Right lung (tissue), 5 donors: ENCODE measurements around the gene KRT86. TPM values are rescaled to one million over a fixed set of nuclear protein-coding genes. Genes with fewer than 3 reads are reported as not detected.
"Not testable (repeated sequence)": the region's sequence is repeated elsewhere in the genome, so short reads cannot be mapped to it uniquely, and the experiment has no call there.

Experiments used
- DNase-seq, 2 donors: peaks; one replicate each; pipeline ENCODE4 v3.0.0-alpha.2; 2013
- polyA plus RNA-seq, 5 donors: library from polyadenylated mRNA; unstranded; fragments of 120-200 nt; gene quantifications; one replicate each; pipeline versions ENCODE4 v1.2.1 to v1.2.3, GENCODE V29; 2013; ENCODE audit warnings: inconsistent platforms in 1 of 5, low replicate concordance in 1 of 5; ENCODE audit not compliant: insufficient read length in 5 of 5, insufficient read depth in 1 of 5

Gene KRT86
- polyA plus RNA-seq, 5 donors = 0.08 to 0.24 (median 0.18) TPM; not detected in 1

DNA sequence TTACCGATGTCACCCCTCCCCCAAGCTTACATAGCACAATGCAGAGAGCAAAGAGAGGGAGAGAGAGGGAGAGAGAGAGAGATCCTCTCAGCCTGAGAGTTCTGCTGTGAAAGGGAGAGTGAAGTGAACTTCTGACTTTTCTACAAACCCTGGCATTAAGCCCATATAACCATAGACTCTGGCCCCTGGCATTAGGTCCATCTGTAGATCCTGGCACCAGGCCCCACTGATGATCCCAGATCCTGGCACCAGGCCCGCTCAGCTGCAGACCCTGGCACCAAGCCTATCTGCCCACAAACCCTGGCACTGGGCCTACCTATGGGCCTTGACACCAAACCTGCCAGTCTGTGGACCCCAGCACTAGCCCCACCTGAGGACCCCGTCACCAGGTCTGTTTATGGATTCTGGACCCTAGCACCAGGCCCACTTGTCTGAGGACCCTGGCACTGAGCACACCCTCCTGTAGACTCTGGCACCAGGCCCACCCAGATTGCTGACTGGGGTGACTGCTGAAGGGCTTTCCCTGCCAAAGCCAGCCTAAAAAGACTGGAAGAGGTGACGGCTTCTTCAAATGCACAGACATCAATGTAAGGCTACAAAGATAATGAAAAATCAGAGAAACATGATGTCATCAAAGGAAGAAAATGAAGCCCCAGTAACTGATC, 61.3 kb downstream of the KRT86 start:
- no peak for DNase-seq

DNA sequence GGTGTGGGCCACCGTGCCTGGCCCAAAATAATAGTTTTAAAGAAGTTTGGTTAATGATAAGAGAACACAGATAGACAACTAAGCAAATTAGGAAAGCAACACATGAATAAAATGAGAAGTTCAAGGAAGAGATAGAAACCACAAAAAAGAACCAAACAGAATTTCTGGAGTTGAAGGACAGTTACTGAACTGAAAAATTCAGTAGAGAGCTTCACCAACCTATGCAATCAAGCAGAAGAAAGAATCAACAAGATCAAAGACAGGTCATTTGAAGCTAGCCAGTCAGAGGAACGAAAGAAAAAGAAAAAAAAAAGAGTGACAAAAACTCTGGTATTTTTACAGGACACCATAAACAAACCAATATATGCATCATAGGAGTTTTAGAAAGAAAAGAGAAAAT, 62.2 kb downstream of the KRT86 start:
- DNase-seq = no peak

- DNase-seq = no peak
Observed at GRCh38 chr12:52337054-52337453, 62.6 kb downstream of the KRT86 start.

DNA sequence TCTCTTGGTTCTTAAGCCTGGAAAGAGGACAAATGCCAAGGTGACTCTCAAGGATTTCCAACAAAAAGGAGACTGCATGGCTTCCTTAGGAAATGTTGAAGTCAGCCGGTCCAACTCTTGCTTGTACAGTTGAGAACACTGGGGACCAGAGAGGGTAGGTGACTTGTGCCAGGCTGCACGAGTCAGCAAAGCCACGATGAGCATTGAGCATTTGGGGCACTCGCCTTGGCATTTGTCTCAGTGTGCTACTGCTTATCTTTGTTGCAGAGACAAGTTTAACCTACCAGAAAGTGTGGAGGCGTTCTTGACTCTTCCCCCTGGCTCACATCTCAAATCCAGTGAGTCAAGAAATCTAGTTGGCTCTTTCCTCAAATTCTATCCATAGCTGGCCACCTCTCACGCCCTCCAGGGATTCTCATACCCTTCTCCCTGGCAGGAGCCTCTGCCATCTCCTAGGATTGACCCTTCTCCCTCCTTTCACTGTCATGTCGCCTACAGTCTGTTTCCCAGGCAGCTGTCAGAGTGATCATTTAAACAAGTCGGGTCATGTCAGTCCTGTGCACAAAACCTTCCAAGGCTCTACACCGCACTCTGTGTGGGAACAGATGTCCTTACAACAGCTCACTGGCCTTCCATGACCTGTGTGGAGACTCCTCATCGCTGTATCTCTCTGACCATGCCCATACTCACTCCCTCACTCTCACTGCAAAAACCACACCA, 64.0 kb downstream of the KRT86 start:
- no peak for DNase-seq

DNA sequence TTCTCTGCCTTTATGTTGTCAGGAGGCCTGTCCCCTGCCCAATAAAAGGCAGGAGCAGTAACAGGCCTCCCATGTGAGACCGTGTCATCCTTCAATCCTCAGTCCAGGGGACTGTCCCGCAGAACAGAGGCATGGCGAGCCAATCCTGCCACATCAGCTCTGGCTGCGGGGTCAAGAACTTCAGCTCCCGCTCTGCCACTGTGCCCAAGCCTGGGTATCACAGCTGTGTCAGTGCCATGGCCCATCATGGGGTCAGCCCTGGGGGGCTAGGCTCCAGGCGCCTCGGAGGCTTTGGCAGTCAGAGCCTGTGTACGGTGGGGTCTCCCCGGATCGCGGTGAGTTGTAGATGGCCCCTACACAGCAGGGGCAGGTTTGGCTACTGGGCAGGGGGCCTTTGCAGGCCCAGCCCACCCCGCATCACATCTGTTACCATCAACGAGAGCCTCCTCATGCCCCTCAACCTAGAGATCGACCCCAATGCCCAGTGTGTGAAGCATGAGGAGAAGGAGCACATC, 66.7 kb downstream of the KRT86 start:
- no peak for DNase-seq

GRCh38 chr12:52342781-52343490, 68.5 kb downstream of the KRT86 start:
- no peak for DNase-seq

DNA sequence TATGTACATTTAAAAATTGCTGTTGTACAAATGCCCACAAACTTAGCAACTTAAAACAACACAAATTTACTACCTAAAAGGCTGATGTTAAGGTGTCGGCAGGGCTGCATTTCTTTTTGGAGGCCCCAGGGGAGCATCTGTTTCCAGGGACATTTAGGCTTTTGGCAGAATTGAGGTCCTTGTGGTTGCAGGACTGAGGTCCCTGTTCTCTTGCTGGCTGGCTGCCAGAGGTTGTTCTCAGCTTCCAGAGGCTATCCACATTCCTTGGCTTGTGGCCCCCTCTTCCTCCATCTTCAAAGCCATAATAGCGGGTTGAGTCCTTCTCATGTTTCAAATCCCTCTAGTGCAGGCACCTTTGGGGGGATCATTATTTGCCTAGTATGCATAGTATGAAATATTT, 69.1 kb downstream of the KRT86 start:
- no peak for DNase-seq

- DNase-seq = no peak
Observed at GRCh38 chr12:52344111-52344510, 69.7 kb downstream of the KRT86 start.

- not testable (repeated sequence) for DNase-seq
Observed at GRCh38 chr12:52345041-52345440, 70.6 kb downstream of the KRT86 start.

- DNase-seq = no peak
Observed at GRCh38 chr12:52346593-52346992, 72.1 kb downstream of the KRT86 start.

- DNase-seq = no peak
Observed at GRCh38 chr12:52347016-52347415, 72.6 kb downstream of the KRT86 start.

DNA sequence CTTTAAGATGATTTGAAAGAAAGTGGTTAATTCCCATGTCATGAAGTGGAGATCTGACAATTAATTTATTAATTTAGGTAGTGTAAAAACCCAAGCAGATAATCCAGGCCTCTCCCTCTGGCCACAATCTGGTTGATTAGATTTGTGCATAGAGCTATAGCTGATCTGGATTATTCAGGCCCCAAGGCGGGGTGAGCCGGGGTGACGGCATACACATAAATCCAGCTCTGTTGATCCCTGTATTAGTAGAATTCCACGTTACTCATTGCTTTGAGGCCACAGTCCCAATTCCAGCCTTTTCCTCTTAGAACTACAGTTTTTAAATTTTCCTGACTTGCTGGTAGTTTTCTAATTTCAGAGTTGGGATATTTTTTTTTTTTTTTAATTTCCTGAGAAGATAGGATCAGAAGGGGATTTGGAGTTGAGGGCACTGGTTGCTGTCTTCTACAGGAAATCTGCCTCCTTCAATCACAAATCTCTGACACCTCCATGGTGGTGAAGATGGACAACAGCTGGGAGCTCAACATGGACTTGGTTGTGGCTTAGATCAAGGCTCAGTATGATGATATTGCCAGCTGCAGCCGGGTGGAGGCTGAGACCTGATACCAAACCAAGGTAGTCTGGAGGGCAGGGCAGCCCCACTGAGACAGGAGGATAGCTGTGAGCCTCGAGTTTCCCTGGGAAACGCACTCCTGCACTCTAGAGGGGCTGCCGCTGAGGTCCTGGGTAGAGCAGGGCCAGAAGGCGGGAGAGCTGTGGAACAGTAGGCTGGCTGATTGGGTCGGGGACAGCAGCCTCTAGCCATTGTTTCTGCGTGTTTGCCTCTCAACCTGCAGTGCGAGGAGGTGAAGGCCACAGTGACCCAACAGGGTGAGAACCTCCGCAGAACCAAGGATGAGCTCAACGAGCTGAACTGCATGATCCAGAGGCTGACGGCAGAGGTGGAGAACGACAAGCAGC, 73.4 kb downstream of the KRT86 start:
- DNase-seq = no peak

- no peak for DNase-seq
Observed at GRCh38 chr12:52349196-52349595, 74.8 kb downstream of the KRT86 start.

DNA sequence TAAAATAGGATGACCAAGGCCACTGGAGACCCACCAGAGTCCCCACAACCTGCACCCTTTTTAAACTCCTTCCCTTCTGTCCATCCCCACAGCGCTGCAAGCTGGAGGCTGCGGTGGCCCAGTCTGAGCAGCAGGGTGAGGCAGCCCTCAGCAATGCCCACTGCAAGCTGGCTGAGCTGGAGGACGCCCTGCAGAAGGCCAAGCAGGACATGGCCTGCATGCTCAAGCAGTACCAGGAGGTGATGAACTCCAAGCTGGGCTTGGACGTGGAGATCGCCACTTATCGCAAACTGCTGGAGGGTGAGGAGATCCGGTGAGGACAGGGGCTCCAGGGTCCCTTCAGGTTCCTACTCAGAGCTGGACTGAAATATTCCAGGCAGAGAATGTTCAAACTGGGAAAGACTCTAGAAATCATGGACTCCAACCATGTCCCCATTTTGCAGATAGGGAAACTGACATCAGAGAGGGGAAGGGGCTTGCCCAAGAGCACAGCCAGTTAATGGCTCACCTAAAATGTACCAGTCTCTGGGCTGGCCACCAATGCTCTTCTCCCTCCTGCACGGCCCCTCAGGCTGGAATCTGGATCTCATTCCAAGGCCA, 75.7 kb downstream of the KRT86 start:
- DNase-seq = no peak

DNA sequence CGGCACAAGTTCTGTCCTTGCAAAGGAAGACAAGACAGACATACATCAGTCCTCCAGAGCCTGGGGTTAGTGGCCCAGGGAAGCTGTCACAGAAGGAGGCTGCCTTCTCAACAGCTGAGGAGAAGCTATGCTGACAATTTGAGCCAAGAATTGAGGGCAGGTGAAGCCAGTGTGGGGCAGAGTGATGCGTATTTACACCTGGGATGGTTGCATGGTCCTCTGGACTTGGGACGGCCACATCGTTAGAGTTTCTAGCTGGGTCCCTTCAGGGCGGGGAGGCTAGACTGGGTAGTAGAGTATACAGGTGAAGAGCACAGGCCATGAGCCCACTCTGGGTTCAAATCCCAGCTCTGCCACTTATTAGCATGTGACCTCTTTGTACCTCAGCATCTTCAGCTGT, 76.3 kb downstream of the KRT86 start:
- DNase-seq = no peak

DNA sequence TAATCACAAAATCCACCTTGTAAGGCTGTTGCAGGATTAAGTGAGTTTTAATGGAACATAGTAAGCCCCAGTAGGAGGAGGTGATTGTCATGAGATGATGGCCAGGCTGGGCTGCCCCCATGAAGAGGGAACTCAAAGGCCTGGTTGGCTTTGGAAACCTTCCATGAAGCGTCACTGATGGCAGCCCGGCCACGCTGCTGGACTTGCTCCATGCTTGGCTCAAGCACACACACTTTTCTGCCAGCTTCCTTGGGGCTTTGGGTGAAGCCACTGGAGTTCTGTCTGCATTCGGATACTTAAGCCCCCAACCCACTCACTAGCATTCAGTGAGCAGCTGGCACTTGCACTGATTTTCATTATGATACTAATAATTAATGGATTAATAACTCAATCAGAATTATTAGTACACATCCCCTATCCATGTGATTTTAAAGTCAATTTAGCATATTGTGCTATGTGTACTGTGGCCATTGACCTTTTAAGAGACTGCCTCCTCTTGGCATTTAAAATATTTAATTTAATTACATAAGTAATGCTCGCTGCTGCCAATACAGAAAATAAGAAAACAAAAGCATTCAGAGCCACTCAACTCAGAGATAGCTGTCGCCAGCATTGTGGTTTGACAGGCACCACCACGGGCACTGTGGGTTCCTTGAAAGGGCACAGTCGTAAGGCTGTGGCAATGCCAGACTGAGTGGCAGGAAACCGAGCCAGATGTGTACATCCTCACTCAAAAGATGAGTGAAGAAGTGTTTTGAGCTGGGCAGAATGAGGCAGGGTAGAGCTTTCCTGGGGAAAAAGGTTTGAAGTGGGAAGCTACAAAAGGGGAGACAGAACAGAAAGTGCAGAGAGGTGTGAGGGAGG, 77.0 kb downstream of the KRT86 start:
- no peak for DNase-seq

DNA sequence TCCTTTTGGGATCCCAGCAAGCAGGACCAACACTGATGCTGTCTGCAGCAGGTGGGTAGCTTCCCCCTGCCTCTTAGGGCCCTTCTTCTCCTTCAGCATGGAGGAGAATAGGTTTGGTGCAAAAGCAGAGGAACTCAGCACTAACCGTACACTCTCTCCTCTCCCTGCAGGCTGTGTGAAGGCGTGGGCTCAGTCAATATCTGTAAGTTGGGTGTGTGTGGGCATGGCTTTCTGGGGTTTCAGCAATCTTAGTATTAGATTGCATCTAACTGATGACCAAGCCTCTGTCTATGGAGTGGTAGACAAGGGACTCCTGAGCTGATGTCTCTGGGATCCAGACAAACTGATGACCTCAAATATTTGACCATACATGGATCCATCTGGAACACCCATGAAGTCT, 78.5 kb downstream of the KRT86 start:
- DNase-seq = no peak

DNA sequence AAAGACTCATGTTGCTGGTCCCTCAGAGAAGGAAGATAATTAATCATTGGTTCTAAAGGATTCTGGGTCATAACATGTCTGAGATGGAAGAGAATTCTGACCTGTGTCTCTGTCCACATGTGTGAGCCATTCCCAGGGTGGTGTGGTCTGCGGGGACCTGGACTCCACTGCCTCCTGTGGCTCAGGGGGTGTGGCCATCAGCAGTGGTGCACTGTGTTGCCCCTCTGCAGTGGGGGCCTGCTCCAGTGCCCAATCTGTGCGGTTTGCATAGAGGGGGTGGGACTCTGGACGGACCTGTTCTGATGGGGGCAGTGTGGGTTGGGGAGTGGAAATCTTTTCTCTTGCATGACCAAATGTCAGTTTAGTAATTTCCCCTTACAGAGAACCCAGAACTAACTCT, 79.3 kb downstream of the KRT86 start:
- DNase-seq = no peak

- no peak for DNase-seq
Observed at GRCh38 chr12:52354200-52354599, 79.8 kb downstream of the KRT86 start.

GRCh38 chr12:52355176-52355575, 80.7 kb downstream of the KRT86 start:
- no peak for DNase-seq
